Measurements from ENCODE around the gene ATP6V1G1.

The ATP6V1G1 gene

DNA sequence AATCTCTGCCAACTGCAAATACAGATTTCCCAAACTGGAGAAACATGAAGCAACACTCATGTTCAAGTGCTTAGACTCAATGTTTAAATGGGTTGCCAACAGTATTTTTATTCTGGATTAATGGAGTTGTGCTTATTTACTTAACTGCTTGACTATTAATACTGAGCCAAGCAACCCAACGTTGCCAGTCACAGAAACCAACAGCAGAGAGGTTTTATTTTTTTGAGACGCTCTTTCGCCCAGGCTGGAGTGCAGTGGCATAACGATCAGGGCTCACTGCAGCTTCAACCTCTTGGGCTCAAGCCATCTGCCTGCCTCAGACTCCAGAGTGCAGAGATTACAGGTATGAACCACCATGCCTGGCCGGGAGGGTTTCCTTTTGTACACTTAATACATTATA, 15.1 kb downstream of the ATP6V1G1 start:
- TF ChIP-seq FOXP2 (optimal IDR thresholded peaks at IDR 0.05; ENCODE audit: borderline replicate concordance, extremely low read depth, extremely low read length, insufficient read depth), result no peak
- no peak for TF ChIP-seq SIN3A (IDR thresholded peaks at IDR 0.05; ENCODE audit: borderline replicate concordance, insufficient read depth, low read length)
- TF ChIP-seq POLR2AphosphoS5 (IDR thresholded peaks at IDR 0.05; ENCODE audit: low read depth, low read length), result no peak
- no peak for TF ChIP-seq REST (IDR thresholded peaks at IDR 0.05; ENCODE audit: insufficient read depth in 1 of 2, low read depth in 2 of 2, low read length in 2 of 2)
- TF ChIP-seq TAF1 (IDR thresholded peaks at IDR 0.05; ENCODE audit: borderline replicate concordance, insufficient read depth, low read length), result no peak

- TF ChIP-seq REST (IDR thresholded peaks at IDR 0.05; ENCODE audit: insufficient read depth in 1 of 2, low read depth in 2 of 2, low read length in 2 of 2) (no peak), SIN3A (IDR thresholded peaks at IDR 0.05; ENCODE audit: borderline replicate concordance, insufficient read depth, low read length) (no peak), TAF1 (IDR thresholded peaks at IDR 0.05; ENCODE audit: borderline replicate concordance, insufficient read depth, low read length) (no peak), FOXP2 (optimal IDR thresholded peaks at IDR 0.05; ENCODE audit: borderline replicate concordance, extremely low read depth, extremely low read length, insufficient read depth) (no peak), POLR2AphosphoS5 (IDR thresholded peaks at IDR 0.05; ENCODE audit: low read depth, low read length) (no peak)
These were observed 15.7 kb downstream of the ATP6V1G1 start for GRCh38 chr9:114603248-114603647.

- TF ChIP-seq REST (IDR thresholded peaks at IDR 0.05; ENCODE audit: insufficient read depth in 1 of 2, low read depth in 2 of 2, low read length in 2 of 2) (no peak), POLR2AphosphoS5 (IDR thresholded peaks at IDR 0.05; ENCODE audit: low read depth, low read length) (no peak), TAF1 (IDR thresholded peaks at IDR 0.05; ENCODE audit: borderline replicate concordance, insufficient read depth, low read length) (no peak), SIN3A (IDR thresholded peaks at IDR 0.05; ENCODE audit: borderline replicate concordance, insufficient read depth, low read length) (no peak), FOXP2 (optimal IDR thresholded peaks at IDR 0.05; ENCODE audit: borderline replicate concordance, extremely low read depth, extremely low read length, insufficient read depth) (no peak)
These were observed 17.4 kb downstream of the ATP6V1G1 start for GRCh38 chr9:114604989-114605388.

DNA sequence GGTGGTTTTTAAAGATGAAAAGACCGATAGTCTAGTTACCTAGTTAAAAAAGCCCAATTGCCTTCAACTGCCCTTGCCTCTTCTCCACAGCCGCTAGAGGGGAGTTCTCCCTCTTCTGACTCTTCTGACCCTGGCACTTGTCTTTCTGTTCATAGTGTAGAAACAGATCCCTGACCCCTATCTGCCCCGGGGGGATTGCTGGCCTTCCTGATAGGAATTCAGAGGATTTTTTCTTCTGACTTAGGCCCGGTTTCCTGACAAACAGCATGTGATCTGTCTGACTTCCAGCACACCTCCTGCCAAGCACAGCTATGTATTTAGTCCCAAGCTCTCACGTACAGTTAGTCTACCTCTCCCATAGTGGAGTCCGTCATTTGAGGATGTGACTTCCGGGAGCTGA, 18.5 kb downstream of the ATP6V1G1 start:
- TF ChIP-seq POLR2AphosphoS5 (IDR thresholded peaks at IDR 0.05; ENCODE audit: low read depth, low read length) (no peak), FOXP2 (optimal IDR thresholded peaks at IDR 0.05; ENCODE audit: borderline replicate concordance, extremely low read depth, extremely low read length, insufficient read depth) (no peak), SIN3A (IDR thresholded peaks at IDR 0.05; ENCODE audit: borderline replicate concordance, insufficient read depth, low read length) (no peak), REST (IDR thresholded peaks at IDR 0.05; ENCODE audit: insufficient read depth in 1 of 2, low read depth in 2 of 2, low read length in 2 of 2) (no peak), TAF1 (IDR thresholded peaks at IDR 0.05; ENCODE audit: borderline replicate concordance, insufficient read depth, low read length) (no peak)
